T-helper 2 cell (primary cell): ENCODE results near the gene STUM.

ENCODE experiments used
- DNase-seq, 5 experiments: peaks; one replicate each; pipeline versions ENCODE4 v3.0.0 to v3.0.0-alpha.2; 2012 to 2022

Gene STUM

GRCh38 chr1:226534098-226534497, 14.5 kb upstream of the STUM start:
- DNase-seq, result peak in 1 of 5 experiments; percentile 5

- peak in 1 of 5 experiments; percentile 24 for DNase-seq
Observed at GRCh38 chr1:226534645-226535044, 13.9 kb upstream of the STUM start.

- DNase-seq, result no peak
Observed at GRCh38 chr1:226535666-226536065, 12.9 kb upstream of the STUM start.

- no peak for DNase-seq
Observed at GRCh38 chr1:226541231-226541630, 7.3 kb upstream of the STUM start.

- DNase-seq, result no peak
Observed at GRCh38 chr1:226541631-226542622, 6.6 kb upstream of the STUM start.

- no peak for DNase-seq
Observed at GRCh38 chr1:226542623-226543103, 5.9 kb upstream of the STUM start.

- DNase-seq, result no peak
Observed at GRCh38 chr1:226545836-226546596, 2.5 kb upstream of the STUM start.

- DNase-seq, result no peak
Observed at GRCh38 chr1:226546926-226547325, 1.6 kb upstream of the STUM start.

GRCh38 chr1:226547754-226548191, 791 bp upstream of the STUM start:
- DNase-seq, result peak in 4 of 5 experiments; percentile 23 to 71 (median 40)

- DNase-seq, result peak in 1 of 5 experiments; percentile 7
Observed at GRCh38 chr1:226549094-226549936, 751 bp downstream of the STUM start.

- DNase-seq, result peak in 2 of 5 experiments; percentile 2 to 33
Observed at GRCh38 chr1:226549937-226550671, 1.5 kb downstream of the STUM start.

GRCh38 chr1:226550672-226551041, 2.1 kb downstream of the STUM start:
- no peak for DNase-seq

- DNase-seq, result no peak
Observed at GRCh38 chr1:226551299-226551698, 2.7 kb downstream of the STUM start.

GRCh38 chr1:226552061-226552460, 3.5 kb downstream of the STUM start:
- DNase-seq, result no peak

GRCh38 chr1:226553266-226553923, 4.8 kb downstream of the STUM start:
- DNase-seq, result no peak

GRCh38 chr1:226553924-226554282, 5.3 kb downstream of the STUM start:
- no peak for DNase-seq

- DNase-seq, result no peak
Observed at GRCh38 chr1:226555092-226555491, 6.5 kb downstream of the STUM start.

GRCh38 chr1:226557424-226557823, 8.9 kb downstream of the STUM start:
- no peak for DNase-seq

GRCh38 chr1:226558036-226558650, 9.6 kb downstream of the STUM start:
- DNase-seq, result no peak

- DNase-seq, result no peak
Observed at GRCh38 chr1:226560243-226560642, 11.7 kb downstream of the STUM start.

GRCh38 chr1:226562989-226563388, 14.4 kb downstream of the STUM start:
- DNase-seq, result no peak
